NCI-H128 (cell line): ENCODE measurements around the gene RGS6.

Experiments used
- DNase-seq: peaks from one replicate; lab custom pipeline; 2025; ENCODE audit not compliant: unreplicated experiment; lab: John Stamatoyannopoulos, UW

The RGS6 gene

GRCh38 chr14:72154645-72155378 is 222.6 kb downstream of the RGS6 start:
- DNase-seq: no peak

GRCh38 chr14:72155379-72155993 is 223.3 kb downstream of the RGS6 start:
- DNase-seq: no peak

- no peak for DNase-seq
Observed at GRCh38 chr14:72164420-72165228, 232.4 kb downstream of the RGS6 start.

GRCh38 chr14:72165229-72165698 is 233.0 kb downstream of the RGS6 start:
- DNase-seq: no peak

GRCh38 chr14:72169521-72169920 is 237.3 kb downstream of the RGS6 start:
- no peak for DNase-seq

GRCh38 chr14:72172049-72172448 is 239.8 kb downstream of the RGS6 start:
- DNase-seq: no peak

- no peak for DNase-seq
Observed at GRCh38 chr14:72172597-72172996, 240.4 kb downstream of the RGS6 start.

- no peak for DNase-seq
Observed at GRCh38 chr14:72173038-72173720, 240.9 kb downstream of the RGS6 start.

- DNase-seq: no peak
Observed at GRCh38 chr14:72177251-72177650, 245.0 kb downstream of the RGS6 start.

GRCh38 chr14:72178517-72178916 is 246.3 kb downstream of the RGS6 start:
- DNase-seq: no peak

GRCh38 chr14:72182708-72183432 is 250.6 kb downstream of the RGS6 start:
- DNase-seq: no peak

- no peak for DNase-seq
Observed at GRCh38 chr14:72183631-72184030, 251.4 kb downstream of the RGS6 start.

- DNase-seq: no peak
Observed at GRCh38 chr14:72186523-72186922, 254.3 kb downstream of the RGS6 start.

GRCh38 chr14:72196237-72197015 is 264.2 kb downstream of the RGS6 start:
- DNase-seq: no peak

GRCh38 chr14:72201645-72202044 is 269.4 kb downstream of the RGS6 start:
- no peak for DNase-seq

GRCh38 chr14:72213424-72213823 is 281.2 kb downstream of the RGS6 start:
- DNase-seq: no peak

- DNase-seq: no peak
Observed at GRCh38 chr14:72215080-72215479, 282.9 kb downstream of the RGS6 start.

- DNase-seq: no peak
Observed at GRCh38 chr14:72217135-72217534, 284.9 kb downstream of the RGS6 start.

- DNase-seq: no peak
Observed at GRCh38 chr14:72222046-72222445, 289.8 kb downstream of the RGS6 start.

- no peak for DNase-seq
Observed at GRCh38 chr14:72236629-72237028, 304.4 kb downstream of the RGS6 start.
